ENCODE measurements around the gene ELL2. TPM values are rescaled to one million over a fixed set of nuclear protein-coding genes. Genes with fewer than 3 reads are reported as not detected.

Gene ELL2
- total and polyA plus RNA-seq, 2 of the 13 experiments (the other 11 are each of a cell fraction or from before 2014, with no cell fraction given): 78.9 to 97.1 TPM

DNA sequence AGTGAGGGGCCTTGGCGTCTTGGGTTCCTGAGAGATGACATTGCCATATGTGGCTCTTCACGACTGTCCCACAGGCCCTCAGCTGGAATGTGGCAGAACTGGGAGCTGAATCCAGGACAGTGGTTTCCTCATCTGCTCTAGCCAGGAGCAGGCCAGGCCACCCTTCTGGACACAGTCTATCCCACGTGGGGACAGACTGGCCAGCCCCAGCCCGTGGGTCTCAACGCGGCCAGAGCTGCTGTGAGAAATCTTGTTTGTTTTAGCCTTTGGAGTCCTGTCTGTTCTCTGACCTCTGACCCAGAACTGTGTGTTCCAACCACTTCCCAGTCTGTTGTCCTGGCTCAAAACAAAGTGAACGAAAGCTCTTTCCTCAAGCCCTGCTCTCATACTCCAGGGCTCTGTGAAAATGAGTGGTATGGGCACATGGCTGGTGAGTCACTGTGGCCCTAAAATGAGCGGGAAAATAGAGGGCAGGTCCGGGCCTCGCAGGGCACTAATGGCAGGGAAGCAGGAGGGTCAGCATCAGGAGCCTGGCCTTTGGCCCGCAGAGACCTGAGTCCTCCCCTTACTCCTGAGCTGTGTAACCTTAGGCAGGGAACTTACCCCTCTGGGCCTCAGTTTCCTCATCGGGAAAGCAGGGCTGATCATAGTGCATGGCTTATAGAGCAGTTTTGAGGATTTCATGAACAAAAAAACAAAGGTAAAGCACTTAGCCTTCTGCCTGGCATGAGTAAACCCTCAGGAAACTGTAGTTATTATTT is 104.3 kb downstream of the ELL2 start (continued):
- TF ChIP-seq TMF1 (CRISPR knock-in tag; IDR thresholded peaks at IDR 0.05; ENCODE audit: low read depth) (peak; percentile 94), NONO (IDR thresholded peaks at IDR 0.05) (no peak), NONO (CRISPR knock-in tag; conservative IDR thresholded peaks at IDR 0.05) (no peak; the same call in 1 of the 2 replicates), ZNF484 (CRISPR knock-in tag; IDR thresholded peaks at IDR 0.05; ENCODE audit: borderline replicate concordance, low read depth) (no peak), NR2F2 (IDR thresholded peaks at IDR 0.05; ENCODE audit: borderline replicate concordance, low read depth) (no peak), FOXC1 (CRISPR knock-in tag; IDR thresholded peaks at IDR 0.05; ENCODE audit: borderline replicate concordance) (peak; percentile 68; the same call in 1 of the 2 replicates), DNMT1 (CRISPR knock-in tag; IDR thresholded peaks at IDR 0.05) (peak; percentile 59; the same call in 1 of the 2 replicates), ZNF749 (CRISPR knock-in tag; IDR thresholded peaks at IDR 0.05; ENCODE audit: borderline replicate concordance) (no peak; the same call in 1 of the 2 replicates), GABPB1 (CRISPR knock-in tag; IDR thresholded peaks at IDR 0.05) (peak; percentile 64), GZF1 (CRISPR knock-in tag; IDR thresholded peaks at IDR 0.05) (0 out of 2 replicates have a peak, but pooled peaks have one; percentile 61), NFE2L1 (CRISPR knock-in tag; IDR thresholded peaks at IDR 0.05; ENCODE audit: borderline replicate concordance) (no peak), ZNF563 (CRISPR knock-in tag; IDR thresholded peaks at IDR 0.05) (peak; percentile 73; the same call in 1 of the 2 replicates), ETV5 (CRISPR knock-in tag; IDR thresholded peaks at IDR 0.05; ENCODE audit: borderline replicate concordance) (peak; percentile 59), ZBTB38 (CRISPR knock-in tag; IDR thresholded peaks at IDR 0.05) (peak; percentile 86), ZNF224 (CRISPR knock-in tag; IDR thresholded peaks at IDR 0.05) (peak; percentile 84), MIER2 (CRISPR knock-in tag; IDR thresholded peaks at IDR 0.05) (peak; percentile 48; the same call in 1 of the 2 replicates), TCF7 (IDR thresholded peaks at IDR 0.05; ENCODE audit: low read depth) (no peak), FOXP1 (IDR thresholded peaks at IDR 0.05) (no peak), FOXP1 (CRISPR knock-in tag; IDR thresholded peaks at IDR 0.05) (peak; percentile 71)
- TF ChIP-seq, protein P1, sequence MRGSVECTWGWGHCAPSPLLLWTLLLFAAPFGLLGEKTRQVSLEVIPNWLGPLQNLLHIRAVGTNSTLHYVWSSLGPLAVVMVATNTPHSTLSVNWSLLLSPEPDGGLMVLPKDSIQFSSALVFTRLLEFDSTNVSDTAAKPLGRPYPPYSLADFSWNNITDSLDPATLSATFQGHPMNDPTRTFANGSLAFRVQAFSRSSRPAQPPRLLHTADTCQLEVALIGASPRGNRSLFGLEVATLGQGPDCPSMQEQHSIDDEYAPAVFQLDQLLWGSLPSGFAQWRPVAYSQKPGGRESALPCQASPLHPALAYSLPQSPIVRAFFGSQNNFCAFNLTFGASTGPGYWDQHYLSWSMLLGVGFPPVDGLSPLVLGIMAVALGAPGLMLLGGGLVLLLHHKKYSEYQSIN (CRISPR knock-in tag; IDR thresholded peaks at IDR 0.05; ENCODE audit: borderline replicate concordance): no peak
- TF ChIP-seq, protein P2, sequence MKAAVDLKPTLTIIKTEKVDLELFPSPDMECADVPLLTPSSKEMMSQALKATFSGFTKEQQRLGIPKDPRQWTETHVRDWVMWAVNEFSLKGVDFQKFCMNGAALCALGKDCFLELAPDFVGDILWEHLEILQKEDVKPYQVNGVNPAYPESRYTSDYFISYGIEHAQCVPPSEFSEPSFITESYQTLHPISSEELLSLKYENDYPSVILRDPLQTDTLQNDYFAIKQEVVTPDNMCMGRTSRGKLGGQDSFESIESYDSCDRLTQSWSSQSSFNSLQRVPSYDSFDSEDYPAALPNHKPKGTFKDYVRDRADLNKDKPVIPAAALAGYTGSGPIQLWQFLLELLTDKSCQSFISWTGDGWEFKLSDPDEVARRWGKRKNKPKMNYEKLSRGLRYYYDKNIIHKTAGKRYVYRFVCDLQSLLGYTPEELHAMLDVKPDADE (CRISPR knock-in tag; IDR thresholded peaks at IDR 0.05): no peak
- TF ChIP-seq, protein P3, sequence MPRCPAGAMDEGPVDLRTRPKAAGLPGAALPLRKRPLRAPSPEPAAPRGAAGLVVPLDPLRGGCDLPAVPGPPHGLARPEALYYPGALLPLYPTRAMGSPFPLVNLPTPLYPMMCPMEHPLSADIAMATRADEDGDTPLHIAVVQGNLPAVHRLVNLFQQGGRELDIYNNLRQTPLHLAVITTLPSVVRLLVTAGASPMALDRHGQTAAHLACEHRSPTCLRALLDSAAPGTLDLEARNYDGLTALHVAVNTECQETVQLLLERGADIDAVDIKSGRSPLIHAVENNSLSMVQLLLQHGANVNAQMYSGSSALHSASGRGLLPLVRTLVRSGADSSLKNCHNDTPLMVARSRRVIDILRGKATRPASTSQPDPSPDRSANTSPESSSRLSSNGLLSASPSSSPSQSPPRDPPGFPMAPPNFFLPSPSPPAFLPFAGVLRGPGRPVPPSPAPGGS (CRISPR knock-in tag; IDR thresholded peaks at IDR 0.05): peak; percentile 63; the same call in 1 of the 2 replicates
- TF ChIP-seq, protein P4, sequence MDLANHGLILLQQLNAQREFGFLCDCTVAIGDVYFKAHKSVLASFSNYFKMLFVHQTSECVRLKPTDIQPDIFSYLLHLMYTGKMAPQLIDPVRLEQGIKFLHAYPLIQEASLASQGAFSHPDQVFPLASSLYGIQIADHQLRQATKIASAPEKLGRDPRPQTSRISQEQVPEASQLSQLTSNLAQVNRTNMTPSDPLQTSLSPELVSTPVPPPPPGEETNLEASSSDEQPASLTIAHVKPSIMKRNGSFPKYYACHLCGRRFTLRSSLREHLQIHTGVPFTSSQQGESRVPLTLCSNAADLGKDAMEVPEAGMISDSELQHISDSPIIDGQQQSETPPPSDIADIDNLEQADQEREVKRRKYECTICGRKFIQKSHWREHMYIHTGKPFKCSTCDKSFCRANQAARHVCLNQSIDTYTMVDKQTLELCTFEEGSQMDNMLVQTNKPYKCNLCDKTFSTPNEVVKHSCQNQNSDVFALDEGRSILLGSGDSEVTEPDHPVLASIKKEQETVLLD (CRISPR knock-in tag; IDR thresholded peaks at IDR 0.05; ENCODE audit: low read depth): no peak
- TF ChIP-seq, protein P5, sequence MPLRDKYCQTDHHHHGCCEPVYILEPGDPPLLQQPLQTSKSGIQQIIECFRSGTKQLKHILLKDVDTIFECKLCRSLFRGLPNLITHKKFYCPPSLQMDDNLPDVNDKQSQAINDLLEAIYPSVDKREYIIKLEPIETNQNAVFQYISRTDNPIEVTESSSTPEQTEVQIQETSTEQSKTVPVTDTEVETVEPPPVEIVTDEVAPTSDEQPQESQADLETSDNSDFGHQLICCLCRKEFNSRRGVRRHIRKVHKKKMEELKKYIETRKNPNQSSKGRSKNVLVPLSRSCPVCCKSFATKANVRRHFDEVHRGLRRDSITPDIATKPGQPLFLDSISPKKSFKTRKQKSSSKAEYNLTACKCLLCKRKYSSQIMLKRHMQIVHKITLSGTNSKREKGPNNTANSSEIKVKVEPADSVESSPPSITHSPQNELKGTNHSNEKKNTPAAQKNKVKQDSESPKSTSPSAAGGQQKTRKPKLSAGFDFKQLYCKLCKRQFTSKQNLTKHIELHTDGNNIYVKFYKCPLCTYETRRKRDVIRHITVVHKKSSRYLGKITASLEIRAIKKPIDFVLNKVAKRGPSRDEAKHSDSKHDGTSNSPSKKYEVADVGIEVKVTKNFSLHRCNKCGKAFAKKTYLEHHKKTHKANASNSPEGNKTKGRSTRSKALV (CRISPR knock-in tag; IDR thresholded peaks at IDR 0.05): no peak

Data from HepG2 (cell line).